Measurements from ENCODE around the gene NOP53. TPM values are rescaled to one million over a fixed set of nuclear protein-coding genes. Genes with fewer than 3 reads are reported as not detected.
A peak's percentile ranks its signal among the peaks of the same experiment; 100 is the strongest.
"Not testable (repeated sequence)": the region's sequence is repeated elsewhere in the genome, so short reads cannot be mapped to it uniquely, and the experiment has no call there.

NOP53 gene
- total RNA-seq, 3 donors from 2014 or later (not counting 1 experiment from before 2014, with no cell fraction given): 416 to 445 (median 428) TPM

GRCh38 chr19:47786566-47786965 is 41.2 kb downstream of the NOP53 start:
- Mint-ChIP-seq H3K4me3 (no peak overlapping the region), H3K27me3 (ENCODE audit: low read depth in 2 of 2) (no peaks in the 10 kb centered on the region), H3K27ac (no peak overlapping the region), H3K9me3 (no peaks in the 10 kb centered on the region), H3K36me3 (no peaks in the 10 kb centered on the region), H3K4me1 (peaks cover 0 to 6% of the 10 kb centered on the region in 2 donors)
- DNase-seq (no peak), ATAC-seq (no peak)
- intact Hi-C loops (cut with micrococcal nuclease): no loop called here
- H3K4me3 ChIP-seq (ENCODE audit: low read length): no peak overlapping the region
- no peaks in the 10 kb centered on the region for H3K9me3 ChIP-seq (ENCODE audit: control insufficient read depth, insufficient read depth, low read length)
- 95% methylated on average over 7 of the region's 7 CpGs for WGBS (ENCODE audit: insufficient coverage)
- peaks cover 8% of the 10 kb centered on the region for H3K4me1 ChIP-seq (ENCODE audit: control insufficient read depth, insufficient read depth, low read length)
- H3K27ac ChIP-seq (ENCODE audit: low read length): no peak overlapping the region
- peaks cover 16% of the 10 kb centered on the region for H3K36me3 ChIP-seq (ENCODE audit: control insufficient read depth, insufficient read depth, low read length)
- no peak for TF ChIP-seq CTCF (IDR thresholded peaks at IDR 0.05)
- no peaks in the 10 kb centered on the region for H3K27me3 ChIP-seq (ENCODE audit: control insufficient read depth, insufficient read depth, low read length)

GRCh38 chr19:47787307-47787706 is 42.0 kb downstream of the NOP53 start:
- H3K27ac ChIP-seq (ENCODE audit: low read length); ATAC-seq; DNase-seq; intact Hi-C loops (cut with micrococcal nuclease); H3K9me3 ChIP-seq (ENCODE audit: control insufficient read depth, insufficient read depth, low read length); H3K4me1 ChIP-seq (ENCODE audit: control insufficient read depth, insufficient read depth, low read length); H3K4me1 Mint-ChIP-seq; H3K4me3 Mint-ChIP-seq; H3K27ac Mint-ChIP-seq; H3K27me3 ChIP-seq (ENCODE audit: control insufficient read depth, insufficient read depth, low read length); H3K27me3 Mint-ChIP-seq (ENCODE audit: low read depth in 2 of 2); H3K4me3 ChIP-seq (ENCODE audit: low read length); H3K36me3 Mint-ChIP-seq; H3K9me3 Mint-ChIP-seq: not testable (repeated sequence)
- peaks cover 11% of the 10 kb centered on the region for H3K36me3 ChIP-seq (ENCODE audit: control insufficient read depth, insufficient read depth, low read length)
- 90% methylated on average over 10 of the region's 10 CpGs for WGBS (ENCODE audit: insufficient coverage)

- H3K4me1 Mint-ChIP-seq; H3K27ac ChIP-seq (ENCODE audit: low read length); H3K27me3 Mint-ChIP-seq (ENCODE audit: low read depth in 2 of 2); H3K36me3 Mint-ChIP-seq; H3K36me3 ChIP-seq (ENCODE audit: control insufficient read depth, insufficient read depth, low read length); DNase-seq; ATAC-seq; H3K27me3 ChIP-seq (ENCODE audit: control insufficient read depth, insufficient read depth, low read length); H3K9me3 Mint-ChIP-seq; H3K27ac Mint-ChIP-seq; H3K4me3 Mint-ChIP-seq; H3K4me3 ChIP-seq (ENCODE audit: low read length); H3K4me1 ChIP-seq (ENCODE audit: control insufficient read depth, insufficient read depth, low read length); H3K9me3 ChIP-seq (ENCODE audit: control insufficient read depth, insufficient read depth, low read length): not testable (repeated sequence)
- WGBS (ENCODE audit: insufficient coverage): 94% methylated on average over 13 of the region's 13 CpGs
- intact Hi-C loops (cut with micrococcal nuclease): loop anchor here (2.0 kb wide), 1 partner anchor 23 kb away; no protein-coding TSS in a partner anchor
Measured at GRCh38 chr19:47789811-47790210, 44.5 kb downstream of the NOP53 start.

GRCh38 chr19:47790398-47790814 is 45.1 kb downstream of the NOP53 start:
- WGBS (ENCODE audit: insufficient coverage): 23% methylated on average over 9 of the region's 10 CpGs
- no peak overlapping the region for H3K4me3 ChIP-seq (ENCODE audit: low read length)
- no peak overlapping the region for H3K4me3 Mint-ChIP-seq
- H3K9me3 Mint-ChIP-seq: no peaks in the 10 kb centered on the region
- peaks cover 8% of the 10 kb centered on the region for H3K4me1 ChIP-seq (ENCODE audit: control insufficient read depth, insufficient read depth, low read length)
- intact Hi-C loops (cut with micrococcal nuclease): no loop called here
- ATAC-seq (peak; percentile 67 to 86 (median 80)), DNase-seq (peak; percentile 72 to 88)
- no peaks in the 10 kb centered on the region for H3K9me3 ChIP-seq (ENCODE audit: control insufficient read depth, insufficient read depth, low read length)
- TF ChIP-seq CTCF (IDR thresholded peaks at IDR 0.05): peak; percentile 78
- H3K27me3 ChIP-seq (ENCODE audit: control insufficient read depth, insufficient read depth, low read length): no peaks in the 10 kb centered on the region
- H3K4me1 Mint-ChIP-seq: peaks cover 0 to 4% of the 10 kb centered on the region in 2 donors
- no peaks in the 10 kb centered on the region for H3K27me3 Mint-ChIP-seq (ENCODE audit: low read depth in 2 of 2)
- H3K36me3 Mint-ChIP-seq: no peaks in the 10 kb centered on the region
- no peak overlapping the region for H3K27ac Mint-ChIP-seq
- H3K36me3 ChIP-seq (ENCODE audit: control insufficient read depth, insufficient read depth, low read length): peaks cover 3% of the 10 kb centered on the region
- no peak overlapping the region for H3K27ac ChIP-seq (ENCODE audit: low read length)
